HEK293 (cell line): Measurements from ENCODE around the gene PLEKHA8.

Source experiments
- CTCF ChIA-PET: fragments of 350-600 bp; formaldehyde crosslinking; extraction: SDS; loops from one replicate; lab custom pipeline; 2021; ENCODE audit warnings: antibody characterized with exemption; lab: Yijun Ruan, JAX
- POLR2A ChIA-PET: fragments of 300-600 bp; formaldehyde crosslinking; extraction: SDS; loops from one replicate; lab custom pipeline; 2020; ENCODE audit warnings: antibody characterized with exemption, inconsistent platforms; lab: Yijun Ruan, JAX
- H3K27ac ChIP-seq: fragments of 200-500 bp; sonication (Bioruptor generic); 2 replicates; pipeline ENCODE4 v1.5.1; 2014; ENCODE audit warnings: low read depth, low read length, control low read depth, inconsistent platforms; ENCODE audit errors: extremely low read depth
- H3K36me3 ChIP-seq, 2 experiments: fragments of 200-500 bp in 1 of 2; sonication (Bioruptor generic) in 1 of 2; 1 replicate in 1 of 2; 2 replicates in 1 of 2; pipeline ENCODE4 v1.5.1; 2014 to 2017; ENCODE audit warnings: inconsistent platforms in 2 of 2, low read length in 2 of 2; ENCODE audit not compliant: control insufficient read depth in 2 of 2, insufficient read depth in 1 of 2
- H3K4me1 ChIP-seq: fragments of 200-500 bp; sonication (Bioruptor generic); 2 replicates; pipeline ENCODE4 v1.5.1; 2014; ENCODE audit warnings: mild to moderate bottlenecking, low read length, inconsistent platforms; ENCODE audit not compliant: control insufficient read depth, insufficient read depth
- H3K4me3 ChIP-seq: 2 replicates; pipeline ENCODE4 v1.5.1; 2011; ENCODE audit warnings: low read depth, mild to moderate bottlenecking, control low read depth, low read length, moderate library complexity
- H3K9me3 ChIP-seq: fragments of 200-500 bp; sonication (Bioruptor generic); 2 replicates; pipeline ENCODE4 v1.5.1; 2014; ENCODE audit warnings: low read depth, low read length, inconsistent platforms; ENCODE audit not compliant: control insufficient read depth, insufficient read depth
- AEBP2 ChIP-seq: fragments of 450-650 bp; formaldehyde crosslinking; IDR thresholded peaks from 2 replicates; pipeline ENCODE4 v1.5.1; 2016; ENCODE audit warnings: missing biosample characterization, missing genetic modification characterization, borderline replicate concordance
- BCL11A ChIP-seq: fragments of 450-650 bp; formaldehyde crosslinking; IDR thresholded peaks from 2 replicates; pipeline ENCODE4 v1.5.1; 2016; ENCODE audit warnings: low read depth, missing biosample characterization, missing genetic modification characterization
- EGR2 ChIP-seq: fragments of 450-650 bp; formaldehyde crosslinking; IDR thresholded peaks from 2 replicates; pipeline ENCODE4 v1.5.1; 2016; ENCODE audit warnings: low read depth, missing biosample characterization, missing genetic modification characterization
- RBAK ChIP-seq: fragments of 450-650 bp; formaldehyde crosslinking; IDR thresholded peaks from 2 replicates; pipeline ENCODE4 v1.5.1; 2016; ENCODE audit warnings: missing biosample characterization, missing genetic modification characterization
- TCF7L2 ChIP-seq: IDR thresholded peaks from 2 replicates; pipeline ENCODE4 v1.6.1; 2011; ENCODE audit warnings: low read depth, mild to moderate bottlenecking, inconsistent platforms, low read length, moderate library complexity, borderline replicate concordance
- ZBTB26 ChIP-seq: fragments of 450-650 bp; formaldehyde crosslinking; optimal IDR thresholded peaks from 2 replicates; pipeline ENCODE3; 2016; ENCODE audit warnings: missing biosample characterization, mild to moderate bottlenecking, missing genetic modification characterization
- ZEB2 ChIP-seq: fragments of 450-650 bp; formaldehyde crosslinking; IDR thresholded peaks from 2 replicates; pipeline ENCODE4 v1.5.1; 2016; ENCODE audit warnings: missing biosample characterization, missing genetic modification characterization
- ZFHX2 ChIP-seq: fragments of 450-650 bp; formaldehyde crosslinking; conservative IDR thresholded peaks from 2 replicates; pipeline ENCODE4 v1.5.1; 2016; ENCODE audit warnings: missing biosample characterization, missing genetic modification characterization
- ZNF114 ChIP-seq: fragments of 450-650 bp; formaldehyde crosslinking; IDR thresholded peaks from 2 replicates; pipeline ENCODE4 v1.5.0; 2017; ENCODE audit warnings: missing biosample characterization, missing genetic modification characterization
- ZNF138 ChIP-seq: fragments of 450-650 bp; formaldehyde crosslinking; IDR thresholded peaks from 2 replicates; pipeline ENCODE4 v1.5.1; 2016; ENCODE audit warnings: missing biosample characterization, missing genetic modification characterization, borderline replicate concordance
- ZNF146 ChIP-seq: fragments of 450-650 bp; formaldehyde crosslinking; IDR thresholded peaks from 2 replicates; pipeline ENCODE4 v1.5.1; 2016; ENCODE audit warnings: missing biosample characterization, missing genetic modification characterization
- ZNF174 ChIP-seq: fragments of 450-650 bp; formaldehyde crosslinking; IDR thresholded peaks from 2 replicates; pipeline ENCODE4 v1.5.0; 2017; ENCODE audit warnings: missing biosample characterization, mild to moderate bottlenecking, missing genetic modification characterization
- ZNF202 ChIP-seq: fragments of 450-650 bp; formaldehyde crosslinking; IDR thresholded peaks from 2 replicates; pipeline ENCODE4 v1.5.1; 2016; ENCODE audit warnings: missing biosample characterization, missing genetic modification characterization, borderline replicate concordance
- ZNF366 ChIP-seq: fragments of 450-650 bp; formaldehyde crosslinking; conservative IDR thresholded peaks from 2 replicates; pipeline ENCODE4 v1.5.1; 2016; ENCODE audit warnings: missing biosample characterization, missing genetic modification characterization
- ZNF521 ChIP-seq: fragments of 450-650 bp; formaldehyde crosslinking; IDR thresholded peaks from 2 replicates; pipeline ENCODE4 v1.5.1; 2017; ENCODE audit warnings: missing biosample characterization, mild to moderate bottlenecking, missing genetic modification characterization
- ZNF704 ChIP-seq: fragments of 450-650 bp; formaldehyde crosslinking; IDR thresholded peaks from 2 replicates; pipeline ENCODE4 v1.5.1; 2016; ENCODE audit warnings: missing biosample characterization, missing genetic modification characterization
- ZNF768 ChIP-seq: fragments of 450-650 bp; formaldehyde crosslinking; IDR thresholded peaks from 2 replicates; pipeline ENCODE4 v1.5.1; 2018; ENCODE audit warnings: missing biosample characterization, mild to moderate bottlenecking, missing genetic modification characterization
- ZNF776 ChIP-seq: fragments of 450-650 bp; formaldehyde crosslinking; IDR thresholded peaks from 2 replicates; pipeline ENCODE4 v1.5.0; 2017; ENCODE audit warnings: missing biosample characterization, missing genetic modification characterization, borderline replicate concordance
- TF ChIP-seq, protein P1 (sequence below): fragments of 450-650 bp; formaldehyde crosslinking; IDR thresholded peaks from 2 replicates; pipeline ENCODE4 v1.5.1; 2017; ENCODE audit warnings: missing biosample characterization, missing genetic modification characterization

The PLEKHA8 gene

DNA sequence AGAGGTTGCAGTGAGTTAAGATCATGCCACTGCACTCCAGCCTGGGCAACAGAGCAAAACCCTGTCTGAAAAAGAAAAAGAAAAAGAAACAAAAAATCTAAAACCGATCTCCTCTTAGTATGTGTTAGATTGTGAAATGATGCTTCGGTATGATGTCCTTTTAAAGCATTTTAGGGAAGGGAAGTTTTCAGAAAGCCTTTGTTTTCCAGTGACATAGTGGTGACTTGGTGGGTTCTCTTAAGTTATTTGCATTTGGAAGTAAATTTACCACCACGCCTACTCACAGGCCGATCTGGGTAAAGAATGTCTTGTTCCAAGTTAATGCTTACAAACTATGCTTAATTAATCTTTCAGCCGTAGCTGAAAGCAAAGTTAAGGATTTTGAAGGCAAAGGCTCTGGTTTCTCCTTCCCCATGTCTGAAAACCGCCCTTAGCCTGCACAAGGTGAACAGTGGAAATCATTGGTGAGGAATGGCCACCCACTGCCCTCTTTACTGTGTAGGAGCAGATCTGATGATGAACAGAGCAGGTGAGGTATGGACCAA lies 117.3 kb downstream of the PLEKHA8 start:
- TF ChIP-seq ZNF202 (tag by site-specific recombination) (no peak), ZNF776 (tag by site-specific recombination) (no peak), BCL11A (tag by site-specific recombination) (no peak), ZNF138 (no peak), ZEB2 (tag by site-specific recombination) (no peak), RBAK (tag by site-specific recombination) (no peak), TCF7L2 (no peak), ZNF146 (no peak)
- H3K9me3 ChIP-seq, result no peaks in the 10 kb centered on the region
- H3K4me1 ChIP-seq, result peaks cover 47% of the 10 kb centered on the region
- H3K36me3 ChIP-seq, result peaks cover 0 to 4% of the 10 kb centered on the region in 2 experiments; a peak in 1 of 3 replicates
- ChIA-PET CTCF (no interaction called here), POLR2A (interaction anchor here (0.6 kb wide), 1 partner anchor 138 kb away, joined by 3 read pairs; no protein-coding TSS in a partner anchor)
- no peak overlapping the region for H3K27ac ChIP-seq
- no peak overlapping the region for H3K4me3 ChIP-seq

GRCh38 chr7:30146127-30146612 lies 118.0 kb downstream of the PLEKHA8 start:
- Histone ChIP-seq H3K36me3 (peaks cover 0 to 10% of the 10 kb centered on the region in 2 experiments; a peak in 1 of 3 replicates), H3K4me3 (no peak overlapping the region), H3K9me3 (no peaks in the 10 kb centered on the region), H3K27ac (no peak overlapping the region), H3K4me1 (peaks cover 47% of the 10 kb centered on the region)
- ChIA-PET CTCF (interaction anchor here (0.7 kb wide), 1 partner anchor 71 kb away, joined by 3 read pairs; no protein-coding TSS in a partner anchor), POLR2A (interaction anchor here (1.4 kb wide), 1 partner anchor 332 kb away, joined by 3 read pairs; no protein-coding TSS in a partner anchor)
- TF ChIP-seq BCL11A (tag by site-specific recombination) (no peak), EGR2 (peak; percentile 56; the same call in 1 of the 2 replicates), ZBTB26 (no peak), ZNF521 (tag by site-specific recombination) (no peak), ZNF174 (tag by site-specific recombination) (no peak), ZNF114 (tag by site-specific recombination) (no peak), AEBP2 (no peak), ZNF768 (tag by site-specific recombination) (no peak), ZNF704 (tag by site-specific recombination) (no peak), ZNF366 (tag by site-specific recombination) (no peak), ZFHX2 (tag by site-specific recombination) (peak; percentile 45)
- TF ChIP-seq, protein P1, sequence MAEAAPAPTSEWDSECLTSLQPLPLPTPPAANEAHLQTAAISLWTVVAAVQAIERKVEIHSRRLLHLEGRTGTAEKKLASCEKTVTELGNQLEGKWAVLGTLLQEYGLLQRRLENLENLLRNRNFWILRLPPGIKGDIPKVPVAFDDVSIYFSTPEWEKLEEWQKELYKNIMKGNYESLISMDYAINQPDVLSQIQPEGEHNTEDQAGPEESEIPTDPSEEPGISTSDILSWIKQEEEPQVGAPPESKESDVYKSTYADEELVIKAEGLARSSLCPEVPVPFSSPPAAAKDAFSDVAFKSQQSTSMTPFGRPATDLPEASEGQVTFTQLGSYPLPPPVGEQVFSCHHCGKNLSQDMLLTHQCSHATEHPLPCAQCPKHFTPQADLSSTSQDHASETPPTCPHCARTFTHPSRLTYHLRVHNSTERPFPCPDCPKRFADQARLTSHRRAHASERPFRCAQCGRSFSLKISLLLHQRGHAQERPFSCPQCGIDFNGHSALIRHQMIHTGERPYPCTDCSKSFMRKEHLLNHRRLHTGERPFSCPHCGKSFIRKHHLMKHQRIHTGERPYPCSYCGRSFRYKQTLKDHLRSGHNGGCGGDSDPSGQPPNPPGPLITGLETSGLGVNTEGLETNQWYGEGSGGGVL, result no peak
